Cardiac septum (tissue), 1 donor: ENCODE results near the gene ZNF451. TPM values are rescaled to one million over a fixed set of nuclear protein-coding genes. Genes with fewer than 3 reads are reported as not detected.

Experiments used
- DNase-seq: peaks from one replicate; pipeline ENCODE4 v3.0.0-alpha.2; 2020; ENCODE audit warnings: low spot score
- intact Hi-C: fragments of 100-400 bp; cut with DNase I; formaldehyde crosslinking; loops from one replicate; pipeline ENCODE4 v1.14.0; 2022
- total RNA-seq: library from RNA; stranded (reverse); fragmentation: NEBNext Ultra II Directional; extraction: Animal tissue kit (Norgen Biotek cat#: 25700); gene quantifications from one replicate; pipeline ENCODE4 v1.2.1, GENCODE V29; 2021
- donor health status: DM: no; HTN: no; CAD: no.

ZNF451 gene
- total RNA-seq, 1 donor from 2014 or later: 31.6 TPM

DNA sequence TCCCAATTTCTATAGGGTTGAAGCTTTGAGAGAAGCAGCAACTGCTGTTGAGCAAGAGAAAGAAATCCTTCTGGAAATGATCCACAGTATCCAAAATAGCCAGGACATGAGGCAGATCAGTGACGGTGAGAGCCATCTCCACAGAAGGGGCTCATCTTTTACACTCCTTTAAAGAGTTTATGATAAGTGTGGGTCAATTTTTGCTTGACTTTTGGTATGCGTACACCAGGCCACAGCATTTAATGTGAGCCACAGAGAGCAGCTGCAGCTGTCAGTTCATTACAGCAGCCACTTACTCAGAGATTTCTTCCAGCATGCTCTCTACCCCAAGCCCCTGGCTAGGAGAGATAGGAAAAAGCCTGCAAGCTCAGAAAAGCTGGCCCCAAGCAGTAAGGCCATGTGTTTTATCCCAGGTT is 92.0 kb downstream of the ZNF451 start:
- DNase-seq: no peak
- intact Hi-C loops: no loop called here

GRCh38 chr6:57183336-57183735 is 93.3 kb downstream of the ZNF451 start:
- DNase-seq: no peak
- intact Hi-C loops: no loop called here

DNA sequence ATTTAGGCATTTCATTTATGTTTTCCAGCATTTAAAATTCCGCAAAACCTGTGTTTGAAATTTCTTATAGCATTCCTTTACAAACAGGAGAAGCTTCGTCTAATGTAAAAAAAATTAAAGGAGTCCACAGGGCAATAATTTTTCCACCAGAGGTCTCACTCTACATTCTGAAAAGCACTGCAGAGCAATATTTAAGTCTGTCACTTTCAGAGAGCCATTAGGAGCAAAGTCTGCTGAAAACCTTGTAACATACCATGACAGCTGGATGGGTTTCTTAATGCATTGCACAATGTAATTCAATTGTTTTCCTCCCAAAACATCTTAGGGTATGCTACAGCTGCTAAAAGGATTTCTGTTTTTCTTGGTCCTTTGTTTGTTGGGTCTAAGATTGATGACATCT is 100.2 kb downstream of the ZNF451 start:
- no peak for DNase-seq
- intact Hi-C loops: loop anchor here (5.0 kb wide), 1 partner anchor 127 kb away; the partner anchor contains the start of gene PRIM2

- intact Hi-C loops: loop anchor here (5.0 kb wide), 1 partner anchor 124 kb away; the partner anchor contains the start of gene PRIM2
Measured at GRCh38 chr6:57193177-57193576, 103.2 kb downstream of the ZNF451 start.

GRCh38 chr6:57195457-57195856 is 105.5 kb downstream of the ZNF451 start:
- intact Hi-C loops: no loop called here
- no peak for DNase-seq

More at GRCh38 chr6:57193177-57193576, 103.2 kb downstream of the ZNF451 start:
- DNase-seq: no peak

GRCh38 chr6:57198926-57199636 is 109.1 kb downstream of the ZNF451 start:
- no peak for DNase-seq
- intact Hi-C loops: no loop called here

DNA sequence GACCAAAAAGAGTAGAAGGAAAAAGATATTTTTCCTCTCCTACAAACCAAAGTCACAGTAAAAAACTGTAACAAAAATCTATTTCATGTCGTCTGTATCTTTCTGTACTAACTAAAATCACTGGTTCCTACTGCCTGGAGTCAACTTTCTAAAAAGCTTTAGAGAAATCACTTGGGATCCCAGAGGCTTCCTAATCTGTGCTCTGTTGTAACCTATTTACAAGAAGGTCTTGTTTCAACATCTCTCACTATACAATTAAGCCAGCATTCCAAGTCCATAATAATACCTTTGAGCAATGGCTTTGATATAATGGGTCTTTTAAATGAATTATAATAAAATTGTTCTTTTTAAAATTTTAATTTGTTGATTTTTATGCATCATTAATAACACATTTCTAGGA is 111.7 kb downstream of the ZNF451 start:
- intact Hi-C loops: no loop called here

GRCh38 chr6:57205550-57206328 is 115.8 kb downstream of the ZNF451 start:
- intact Hi-C loops: no loop called here
- DNase-seq: no peak

More for the DNA sequence above, 111.7 kb downstream of the ZNF451 start:
- DNase-seq: no peak

DNA sequence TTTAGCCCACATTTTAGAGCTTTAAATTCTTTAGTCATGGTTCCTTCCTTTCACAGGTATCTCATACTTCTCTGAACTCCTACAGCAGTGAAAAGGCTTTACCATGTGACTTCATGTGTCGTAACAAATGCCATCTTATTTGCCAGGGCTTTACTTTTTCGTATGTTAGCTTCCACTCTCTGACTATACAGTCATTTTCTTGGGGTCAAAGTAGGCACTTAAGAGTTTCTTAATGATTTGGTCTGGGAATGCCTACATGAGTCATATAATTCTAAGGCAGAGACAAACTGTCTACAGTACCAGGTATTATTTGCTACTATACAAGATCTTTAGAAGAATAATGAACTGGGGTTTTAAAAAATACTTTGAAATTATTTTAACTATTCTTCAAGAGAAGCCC is 117.2 kb downstream of the ZNF451 start:
- no peak for DNase-seq
- intact Hi-C loops: no loop called here

DNA sequence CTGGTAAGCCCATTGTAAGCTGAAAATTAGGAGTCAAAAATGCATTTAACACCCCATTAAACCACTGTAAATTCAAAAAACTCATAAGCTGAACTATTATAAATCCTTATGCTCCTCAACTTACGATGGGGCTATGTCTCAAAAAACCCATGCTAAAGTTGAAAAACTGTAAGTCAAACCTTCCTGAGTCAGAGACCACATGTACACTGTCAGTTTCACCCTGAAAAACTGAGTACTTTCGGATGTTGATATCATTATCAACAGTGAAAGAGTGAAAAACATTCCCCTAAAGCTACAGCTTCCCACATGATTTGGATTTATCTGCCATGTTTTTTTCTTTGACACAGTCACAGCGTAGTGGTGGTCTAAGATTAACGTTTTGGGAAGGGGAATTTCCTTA is 117.9 kb downstream of the ZNF451 start:
- no peak for DNase-seq
- intact Hi-C loops: no loop called here

DNA sequence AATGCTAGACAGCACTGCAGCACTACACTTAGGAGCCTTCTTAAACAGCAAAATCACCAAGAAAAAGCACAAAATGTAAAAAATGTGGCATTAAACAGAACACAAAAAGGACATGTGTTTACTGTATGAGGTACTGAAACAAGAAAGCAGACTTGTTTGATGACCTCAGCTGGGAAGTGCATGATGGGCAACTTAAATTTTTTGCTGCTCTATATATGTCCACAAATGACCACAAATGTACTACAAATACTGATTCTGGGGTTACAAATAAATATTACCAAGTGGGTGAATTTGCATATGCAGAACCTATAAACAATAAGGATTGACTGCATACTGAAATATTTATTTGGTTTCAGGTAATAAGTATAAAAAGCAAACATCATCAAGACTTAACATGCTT is 119.0 kb downstream of the ZNF451 start:
- no peak for DNase-seq
- intact Hi-C loops: no loop called here

GRCh38 chr6:57210060-57210459 is 120.1 kb downstream of the ZNF451 start:
- intact Hi-C loops: no loop called here
- no peak for DNase-seq

DNA sequence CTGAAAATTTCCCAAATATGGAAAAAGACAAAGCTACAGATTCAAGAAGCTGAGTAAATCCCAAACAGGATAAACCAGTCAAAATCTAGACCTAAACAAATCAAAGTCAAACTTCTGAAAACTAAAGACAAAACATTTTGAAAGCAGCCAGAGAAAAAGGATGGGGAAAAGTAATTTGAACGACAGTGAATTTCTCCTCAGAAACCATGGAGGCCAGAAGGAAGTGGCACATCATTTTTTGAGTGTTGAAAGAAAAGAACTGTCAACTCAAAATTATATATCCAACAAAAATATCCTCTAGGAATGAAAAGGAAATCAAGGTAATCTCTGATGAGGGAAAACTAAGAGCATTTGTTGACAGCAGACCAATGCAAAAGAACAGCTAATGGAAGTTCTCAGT is 125.3 kb downstream of the ZNF451 start:
- intact Hi-C loops: loop anchor here (5.0 kb wide), 2 partner anchors 38 to 97 kb away; no protein-coding TSS in a partner anchor
- no peak for DNase-seq

- DNase-seq: no peak
- intact Hi-C loops: loop anchor here (5.0 kb wide), 2 partner anchors 39 to 96 kb away; no protein-coding TSS in a partner anchor
Measured at GRCh38 chr6:57216235-57217101, 126.5 kb downstream of the ZNF451 start.

- DNase-seq: no peak
- intact Hi-C loops: loop anchor here (5.0 kb wide), 2 partner anchors 40 to 95 kb away; no protein-coding TSS in a partner anchor
Measured at GRCh38 chr6:57217270-57217669, 127.3 kb downstream of the ZNF451 start.

Other genes with a start within 250 kb of the ZNF451 start
- gene BEND6, start 135.1 kb upstream of the ZNF451 start, total RNA-seq: 1.5 TPM
- gene KIAA1586, start 43.5 kb upstream of the ZNF451 start, total RNA-seq: 9.2 TPM
- gene BAG2, start 82.1 kb downstream of the ZNF451 start, total RNA-seq: 16.9 TPM
- 19.5 TPM for gene RAB23, start 132.1 kb downstream of the ZNF451 start, total RNA-seq
- 3.7 TPM for gene PRIM2, start 227.4 kb downstream of the ZNF451 start, total RNA-seq